Chondrocyte (in vitro differentiated cells): ENCODE data around the gene TET1. TPM values are rescaled to one million over a fixed set of nuclear protein-coding genes. Genes with fewer than 3 reads are reported as not detected.
A peak's percentile ranks its signal among the peaks of the same experiment; 100 is the strongest.
"Not testable (repeated sequence)": the region's sequence is repeated elsewhere in the genome, so short reads cannot be mapped to it uniquely, and the experiment has no call there.

ENCODE experiments used
- DNase-seq: peaks from one replicate; pipeline ENCODE4 v3.0.0; 2021; ENCODE audit warnings: mixed read lengths, low spot score
- H3K27ac Mint-ChIP-seq: one replicate; pipeline ENCODE4 v1.8.0; 2021; ENCODE audit warnings: mild to moderate bottlenecking, moderate library complexity, mixed read lengths; ENCODE audit not compliant: unreplicated experiment
- H3K27me3 Mint-ChIP-seq: 2 replicates; pipeline ENCODE4 v1.8.0; 2021; ENCODE audit warnings: low read depth, mixed read lengths
- H3K36me3 Mint-ChIP-seq: 2 replicates; pipeline ENCODE4 v1.8.0; 2021; ENCODE audit warnings: low read depth, mixed read lengths
- H3K4me1 Mint-ChIP-seq: 2 replicates; pipeline ENCODE4 v1.8.0; 2021; ENCODE audit warnings: low read depth, mild to moderate bottlenecking, mixed read lengths
- H3K4me3 Mint-ChIP-seq: one replicate; pipeline ENCODE4 v1.8.0; 2021; ENCODE audit warnings: mild to moderate bottlenecking, moderate library complexity, mixed read lengths; ENCODE audit not compliant: unreplicated experiment
- H3K9me3 Mint-ChIP-seq: 2 replicates; pipeline ENCODE4 v1.8.0; 2021; ENCODE audit warnings: low read depth, mixed read lengths
- CTCF ChIP-seq: fragments of 200-600 bp; sonication (generic); IDR thresholded peaks from 2 replicates; pipeline ENCODE4 v1.5.0; 2021; ENCODE audit warnings: antibody characterized with exemption, mild to moderate bottlenecking, moderate library complexity
- long read RNA-seq: library from polyadenylated mRNA; stranded (forward); transcript quantifications from one replicate; pipeline ENCODE4 v2.0.0, GENCODE V29; 2021
- total RNA-seq: library from RNA; stranded (reverse); gene quantifications from 3 replicates; pipeline ENCODE4 v1.2.1, GENCODE V29; 2021

TET1 gene
- total RNA-seq: 9.7 to 17.8 TPM (median 9.9 TPM) in 3 replicates
- long read RNA-seq: 0 reads

GRCh38 chr10:68560186-68560942 lies at the start of gene TET1:
Gene TET1 (plus strand): TSS chr10:68560337. CDS start chr10:68572339, 12,002 bp downstream.
- no peak for TF ChIP-seq CTCF
- Mint-ChIP-seq H3K9me3 (no peaks in the 10 kb centered on the region), H3K27ac (peak within 1 kb of the TSS; percentile 68), H3K36me3 (no peaks in the 10 kb centered on the region), H3K27me3 (no peaks in the 10 kb centered on the region), H3K4me1 (peaks cover 31% of the 10 kb centered on the region), H3K4me3 (peak within 1 kb of the TSS; percentile 83)
- no peak for DNase-seq

- not testable (repeated sequence) for H3K36me3 Mint-ChIP-seq, H3K9me3 Mint-ChIP-seq, DNase-seq, H3K27ac Mint-ChIP-seq, H3K27me3 Mint-ChIP-seq, H3K4me1 Mint-ChIP-seq, H3K4me3 Mint-ChIP-seq
Observed at GRCh38 chr10:68516216-68516615, 43.9 kb upstream of the TET1 start.

- H3K9me3 Mint-ChIP-seq: no peaks in the 10 kb centered on the region
- no peak overlapping the region for H3K27ac Mint-ChIP-seq
- H3K36me3 Mint-ChIP-seq: peaks cover 2% of the 10 kb centered on the region
- H3K4me3 Mint-ChIP-seq: no peak overlapping the region
- no peak for TF ChIP-seq CTCF
- no peaks in the 10 kb centered on the region for H3K27me3 Mint-ChIP-seq
- no peaks in the 10 kb centered on the region for H3K4me1 Mint-ChIP-seq
- DNase-seq: no peak
Observed at GRCh38 chr10:68516766-68517165, 43.4 kb upstream of the TET1 start.

- TF ChIP-seq CTCF: no peak
- no peak for DNase-seq
- no peaks in the 10 kb centered on the region for H3K4me1 Mint-ChIP-seq
- no peaks in the 10 kb centered on the region for H3K9me3 Mint-ChIP-seq
- no peak overlapping the region for H3K4me3 Mint-ChIP-seq
- H3K36me3 Mint-ChIP-seq: peaks cover 2% of the 10 kb centered on the region
- H3K27me3 Mint-ChIP-seq: no peaks in the 10 kb centered on the region
- no peak overlapping the region for H3K27ac Mint-ChIP-seq
Observed at GRCh38 chr10:68517188-68517587, 42.9 kb upstream of the TET1 start.

- H3K27ac Mint-ChIP-seq, H3K36me3 Mint-ChIP-seq, H3K9me3 Mint-ChIP-seq, H3K4me3 Mint-ChIP-seq, H3K4me1 Mint-ChIP-seq, DNase-seq, H3K27me3 Mint-ChIP-seq: not testable (repeated sequence)
Observed at GRCh38 chr10:68518609-68519008, 41.5 kb upstream of the TET1 start.

- H3K9me3 Mint-ChIP-seq, DNase-seq, H3K27me3 Mint-ChIP-seq, H3K36me3 Mint-ChIP-seq: not testable (repeated sequence)
- Mint-ChIP-seq H3K27ac (peak overlapping the region; percentile 57), H3K4me3 (peak overlapping the region; percentile 9), H3K4me1 (peaks cover 11% of the 10 kb centered on the region)
Observed at GRCh38 chr10:68525490-68526038, 34.6 kb upstream of the TET1 start.
